SK-N-SH treated with all-trans-retinoic acid at 6 μM for 48 hours (cell line): ENCODE measurements around the gene IQCF6.

Experiments used
- BACH2 ChIP-seq: fragments of 250-450 bp; sonication (Bioruptor Pico); IDR thresholded peaks from 2 replicates; pipeline ENCODE4 v1.9.0; 2021; ENCODE audit warnings: mild to moderate bottlenecking, borderline replicate concordance
- OSR1 ChIP-seq: fragments of 250-450 bp; sonication (Bioruptor Pico); IDR thresholded peaks from 2 replicates; pipeline ENCODE4 v1.8.0; 2022; ENCODE audit warnings: moderate library complexity, mild to moderate bottlenecking, inconsistent platforms
- PPARA ChIP-seq: fragments of 250-450 bp; sonication (Bioruptor Pico); IDR thresholded peaks from 2 replicates; pipeline ENCODE4 v1.5.0; 2020; ENCODE audit warnings: mild to moderate bottlenecking, borderline replicate concordance
- SNAI2 ChIP-seq: fragments of 250-450 bp; sonication (Bioruptor Pico); IDR thresholded peaks from 2 replicates; pipeline ENCODE4 v1.5.0; 2020; ENCODE audit warnings: mild to moderate bottlenecking, moderate library complexity
- TOX ChIP-seq: fragments of 250-450 bp; sonication (Bioruptor Pico); IDR thresholded peaks from 2 replicates; pipeline ENCODE4 v1.8.0; 2021; ENCODE audit warnings: mild to moderate bottlenecking, moderate library complexity, borderline replicate concordance
- ZC3H10 ChIP-seq: fragments of 250-450 bp; sonication (Bioruptor Pico); IDR thresholded peaks from 2 replicates; pipeline ENCODE4 v1.5.1; 2021; ENCODE audit warnings: mild to moderate bottlenecking, moderate library complexity
- ZFP30 ChIP-seq: fragments of 450-650 bp; formaldehyde crosslinking; IDR thresholded peaks from 2 replicates; pipeline ENCODE4 v1.5.0; 2022; ENCODE audit warnings: mild to moderate bottlenecking, moderate library complexity
- ZNF565 ChIP-seq: fragments of 450-650 bp; formaldehyde crosslinking; conservative IDR thresholded peaks from 2 replicates; pipeline ENCODE4 v1.5.0; 2020; ENCODE audit warnings: low read depth, mild to moderate bottlenecking, moderate library complexity
- TF ChIP-seq, protein P1 (sequence below): fragments of 250-450 bp; sonication (Bioruptor Pico); IDR thresholded peaks from 2 replicates; pipeline ENCODE4 v1.5.1; 2021; ENCODE audit warnings: mild to moderate bottlenecking, moderate library complexity
- TF ChIP-seq, protein P2 (sequence below): fragments of 250-450 bp; sonication (Bioruptor Pico); IDR thresholded peaks from 2 replicates; pipeline ENCODE4 v1.8.0; 2020; ENCODE audit warnings: mild to moderate bottlenecking, moderate library complexity, borderline replicate concordance

DNA sequence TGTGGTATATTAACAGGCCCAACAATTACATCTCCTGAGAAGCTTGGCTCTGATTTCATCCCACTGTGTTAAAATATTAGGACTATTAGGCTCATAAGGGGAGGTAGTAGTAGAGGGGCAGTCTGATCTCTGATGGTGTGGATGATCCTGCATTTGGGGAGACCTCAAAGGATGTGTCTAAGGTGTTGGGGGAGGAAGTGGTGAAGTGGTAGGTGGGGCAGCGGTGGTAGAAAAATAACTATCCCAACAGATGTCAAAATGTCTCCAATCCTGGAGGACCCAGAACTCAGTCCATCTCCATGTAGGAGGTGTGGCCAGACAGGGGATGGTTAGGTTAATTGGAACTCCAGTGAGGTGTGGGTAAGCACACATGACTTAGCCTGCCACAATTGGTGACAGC, 10.4 kb upstream of the IQCF6 start:
- TF ChIP-seq TOX (no peak), ZC3H10 (CRISPR knock-in tag) (no peak), BACH2 (CRISPR knock-in tag) (no peak), PPARA (CRISPR knock-in tag) (no peak), ZNF565 (no peak), SNAI2 (CRISPR knock-in tag) (no peak), ZFP30 (CRISPR knock-in tag) (no peak), OSR1 (CRISPR knock-in tag) (no peak)
- TF ChIP-seq, protein P1, sequence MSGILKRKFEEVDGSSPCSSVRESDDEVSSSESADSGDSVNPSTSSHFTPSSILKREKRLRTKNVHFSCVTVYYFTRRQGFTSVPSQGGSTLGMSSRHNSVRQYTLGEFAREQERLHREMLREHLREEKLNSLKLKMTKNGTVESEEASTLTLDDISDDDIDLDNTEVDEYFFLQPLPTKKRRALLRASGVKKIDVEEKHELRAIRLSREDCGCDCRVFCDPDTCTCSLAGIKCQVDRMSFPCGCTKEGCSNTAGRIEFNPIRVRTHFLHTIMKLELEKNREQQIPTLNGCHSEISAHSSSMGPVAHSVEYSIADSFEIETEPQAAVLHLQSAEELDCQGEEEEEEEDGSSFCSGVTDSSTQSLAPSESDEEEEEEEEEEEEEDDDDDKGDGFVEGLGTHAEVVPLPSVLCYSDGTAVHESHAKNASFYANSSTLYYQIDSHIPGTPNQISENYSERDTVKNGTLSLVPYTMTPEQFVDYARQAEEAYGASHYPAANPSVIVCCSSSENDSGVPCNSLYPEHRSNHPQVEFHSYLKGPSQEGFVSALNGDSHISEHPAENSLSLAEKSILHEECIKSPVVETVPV (CRISPR knock-in tag), result no peak
- TF ChIP-seq, protein P2, sequence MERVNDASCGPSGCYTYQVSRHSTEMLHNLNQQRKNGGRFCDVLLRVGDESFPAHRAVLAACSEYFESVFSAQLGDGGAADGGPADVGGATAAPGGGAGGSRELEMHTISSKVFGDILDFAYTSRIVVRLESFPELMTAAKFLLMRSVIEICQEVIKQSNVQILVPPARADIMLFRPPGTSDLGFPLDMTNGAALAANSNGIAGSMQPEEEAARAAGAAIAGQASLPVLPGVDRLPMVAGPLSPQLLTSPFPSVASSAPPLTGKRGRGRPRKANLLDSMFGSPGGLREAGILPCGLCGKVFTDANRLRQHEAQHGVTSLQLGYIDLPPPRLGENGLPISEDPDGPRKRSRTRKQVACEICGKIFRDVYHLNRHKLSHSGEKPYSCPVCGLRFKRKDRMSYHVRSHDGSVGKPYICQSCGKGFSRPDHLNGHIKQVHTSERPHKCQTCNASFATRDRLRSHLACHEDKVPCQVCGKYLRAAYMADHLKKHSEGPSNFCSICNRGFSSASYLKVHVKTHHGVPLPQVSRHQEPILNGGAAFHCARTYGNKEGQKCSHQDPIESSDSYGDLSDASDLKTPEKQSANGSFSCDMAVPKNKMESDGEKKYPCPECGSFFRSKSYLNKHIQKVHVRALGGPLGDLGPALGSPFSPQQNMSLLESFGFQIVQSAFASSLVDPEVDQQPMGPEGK (CRISPR knock-in tag), result no peak
